ENCODE measurements around the gene NPC1L1.

The NPC1L1 gene

GRCh38 chr7:44521347-44522095 lies 19.6 kb downstream of the NPC1L1 start:
- Histone ChIP-seq H3K9me2 (ENCODE audit: low read depth, low read length) (no peaks in the 10 kb centered on the region), H3F3A (ENCODE audit: insufficient read depth, low read length) (no peaks in the 10 kb centered on the region), H3K9me3 (ENCODE audit: low read length) (0 out of 2 replicates have a peak, but pooled peaks cover 5% of the 10 kb centered on the region), H3K79me2 (ENCODE audit: insufficient read depth, low read length) (no peaks in the 10 kb centered on the region), H3K27me3 (ENCODE audit: insufficient read depth, low read length) (peaks cover 17% of the 10 kb centered on the region), H3K4me1 (ENCODE audit: insufficient read depth, low read length, severe bottlenecking) (no peaks in the 10 kb centered on the region), H3K4me3 (ENCODE audit: low read depth, low read length, poor library complexity, severe bottlenecking) (no peak overlapping the region), H4K20me1 (ENCODE audit: insufficient read depth, low read length) (no peaks in the 10 kb centered on the region), H3K9ac (ENCODE audit: low read length) (no peak overlapping the region), H2AFZ (ENCODE audit: low read length) (no peak overlapping the region), H3K4me2 (ENCODE audit: low read length) (no peak overlapping the region), H3K36me3 (ENCODE audit: insufficient read depth, low read length) (no peaks in the 10 kb centered on the region), H3K27ac (ENCODE audit: low read depth, low read length, poor library complexity, severe bottlenecking) (no peak overlapping the region)
- no peak for TF ChIP-seq CTCF (IDR thresholded peaks at IDR 0.05; ENCODE audit: low read length)
- no peak for TF ChIP-seq EZH2 (IDR thresholded peaks at IDR 0.05; ENCODE audit: borderline replicate concordance, low read length)

DNA sequence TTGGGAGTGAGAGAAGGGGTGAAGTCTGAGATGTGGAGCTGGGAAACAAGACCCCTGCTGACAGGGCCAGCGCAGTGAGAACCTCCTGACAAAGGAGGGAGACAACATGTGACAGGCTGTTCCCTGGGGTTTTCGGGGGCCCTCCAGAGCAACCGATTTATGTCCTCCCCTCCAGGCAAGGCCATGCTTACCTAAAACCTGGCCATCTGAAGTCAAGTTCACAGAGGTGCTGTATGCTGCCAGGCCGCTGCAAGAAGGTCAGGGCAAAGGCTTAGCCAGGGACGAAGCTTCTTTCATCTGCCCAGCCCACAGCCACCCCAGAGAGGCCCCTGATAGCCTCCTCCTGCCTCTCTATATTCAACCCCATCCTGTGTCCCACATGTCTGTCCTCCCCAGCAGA lies 20.6 kb downstream of the NPC1L1 start:
- Histone ChIP-seq H3F3A (ENCODE audit: insufficient read depth, low read length) (no peaks in the 10 kb centered on the region), H3K4me1 (ENCODE audit: insufficient read depth, low read length, severe bottlenecking) (no peaks in the 10 kb centered on the region), H4K20me1 (ENCODE audit: insufficient read depth, low read length) (no peaks in the 10 kb centered on the region), H3K9me3 (ENCODE audit: low read length) (0 out of 2 replicates have a peak, but pooled peaks cover 5% of the 10 kb centered on the region), H3K4me3 (ENCODE audit: low read depth, low read length, poor library complexity, severe bottlenecking) (no peak overlapping the region), H3K4me2 (ENCODE audit: low read length) (no peak overlapping the region), H2AFZ (ENCODE audit: low read length) (no peak overlapping the region), H3K27ac (ENCODE audit: low read depth, low read length, poor library complexity, severe bottlenecking) (no peak overlapping the region), H3K27me3 (ENCODE audit: insufficient read depth, low read length) (peaks cover 17% of the 10 kb centered on the region), H3K36me3 (ENCODE audit: insufficient read depth, low read length) (no peaks in the 10 kb centered on the region), H3K9ac (ENCODE audit: low read length) (no peak overlapping the region), H3K79me2 (ENCODE audit: insufficient read depth, low read length) (no peaks in the 10 kb centered on the region), H3K9me2 (ENCODE audit: low read depth, low read length) (no peaks in the 10 kb centered on the region)
- no peak for TF ChIP-seq EZH2 (IDR thresholded peaks at IDR 0.05; ENCODE audit: borderline replicate concordance, low read length)
- no peak for TF ChIP-seq CTCF (IDR thresholded peaks at IDR 0.05; ENCODE audit: low read length)

GRCh38 chr7:44519546-44519945 lies 21.6 kb downstream of the NPC1L1 start:
- no peak overlapping the region for H3K9ac ChIP-seq (ENCODE audit: low read length)
- no peaks in the 10 kb centered on the region for H3K36me3 ChIP-seq (ENCODE audit: insufficient read depth, low read length)
- no peaks in the 10 kb centered on the region for H3K9me2 ChIP-seq (ENCODE audit: low read depth, low read length)
- H3K4me3 ChIP-seq (ENCODE audit: low read depth, low read length, poor library complexity, severe bottlenecking) = no peak overlapping the region
- H2AFZ ChIP-seq (ENCODE audit: low read length) = no peak overlapping the region
- no peaks in the 10 kb centered on the region for H3K79me2 ChIP-seq (ENCODE audit: insufficient read depth, low read length)
- H3K4me1 ChIP-seq (ENCODE audit: insufficient read depth, low read length, severe bottlenecking) = no peaks in the 10 kb centered on the region
- no peak overlapping the region for H3K4me2 ChIP-seq (ENCODE audit: low read length)
- TF ChIP-seq CTCF (IDR thresholded peaks at IDR 0.05; ENCODE audit: low read length) = no peak
- TF ChIP-seq EZH2 (IDR thresholded peaks at IDR 0.05; ENCODE audit: borderline replicate concordance, low read length) = no peak
- 0 out of 2 replicates have a peak, but pooled peaks cover 2% of the 10 kb centered on the region for H3K9me3 ChIP-seq (ENCODE audit: low read length)
- no peak overlapping the region for H3K27ac ChIP-seq (ENCODE audit: low read depth, low read length, poor library complexity, severe bottlenecking)
- H3K27me3 ChIP-seq (ENCODE audit: insufficient read depth, low read length) = peaks cover 17% of the 10 kb centered on the region
- H3F3A ChIP-seq (ENCODE audit: insufficient read depth, low read length) = no peaks in the 10 kb centered on the region
- H4K20me1 ChIP-seq (ENCODE audit: insufficient read depth, low read length) = no peaks in the 10 kb centered on the region

Data from OCI-LY1 (cell line).